Measurements from ENCODE around the gene GNLY.
"Not testable (repeated sequence)": the region's sequence is repeated elsewhere in the genome, so short reads cannot be mapped to it uniquely, and the experiment has no call there.

Gene GNLY

GRCh38 chr2:85710687-85711577, 16.8 kb downstream of the GNLY start:
- no peak for DNase-seq

GRCh38 chr2:85711578-85712060, 17.5 kb downstream of the GNLY start:
- no peak for DNase-seq

GRCh38 chr2:85712336-85712735, 18.2 kb downstream of the GNLY start:
- DNase-seq = no peak

GRCh38 chr2:85712849-85713612, 18.9 kb downstream of the GNLY start:
- no peak for DNase-seq

- no peak for DNase-seq
Observed at GRCh38 chr2:85713836-85714235, 19.7 kb downstream of the GNLY start.

- not testable (repeated sequence) for DNase-seq
Observed at GRCh38 chr2:85714421-85714820, 20.3 kb downstream of the GNLY start.

- no peak for DNase-seq
Observed at GRCh38 chr2:85714841-85715240, 20.7 kb downstream of the GNLY start.

GRCh38 chr2:85716346-85716914, 22.3 kb downstream of the GNLY start:
- no peak for DNase-seq

GRCh38 chr2:85717308-85718008, 23.3 kb downstream of the GNLY start:
- DNase-seq = peak; percentile 76

GRCh38 chr2:85718009-85718391, 23.8 kb downstream of the GNLY start:
- DNase-seq = no peak

GRCh38 chr2:85718885-85719492, 24.8 kb downstream of the GNLY start:
- DNase-seq = no peak

- DNase-seq = no peak
Observed at GRCh38 chr2:85719609-85720240, 25.6 kb downstream of the GNLY start.

GRCh38 chr2:85720533-85720932, 26.4 kb downstream of the GNLY start:
- DNase-seq = no peak

- DNase-seq = no peak
Observed at GRCh38 chr2:85721641-85722040, 27.5 kb downstream of the GNLY start.

GRCh38 chr2:85722519-85722918, 28.4 kb downstream of the GNLY start:
- no peak for DNase-seq

- peak; percentile 56 for DNase-seq
Observed at GRCh38 chr2:85723707-85724360, 29.7 kb downstream of the GNLY start.

GRCh38 chr2:85724731-85725181, 30.6 kb downstream of the GNLY start:
- DNase-seq = no peak

GRCh38 chr2:85725451-85725850, 31.3 kb downstream of the GNLY start:
- no peak for DNase-seq

- no peak for DNase-seq
Observed at GRCh38 chr2:85727798-85728197, 33.6 kb downstream of the GNLY start.

GRCh38 chr2:85728342-85728741, 34.2 kb downstream of the GNLY start:
- DNase-seq = no peak
